Esophagus squamous epithelium (tissue), 4 donors: ENCODE data around the gene UGT1A5.

ENCODE experiments used
- POLR2A ChIP-seq, 4 donors: fragments of 450-650 bp; IDR thresholded peaks; one replicate each; pipeline ENCODE4 v1.6.1; 2017; ENCODE audit warnings: antibody characterized with exemption in 4 of 4, mild to moderate bottlenecking in 4 of 4, moderate library complexity in 3 of 4
- TF ChIP-seq, protein P1 (sequence below), 6 experiments: fragments of 450-650 bp in 4 of 6; fragments of 200-600 bp in 2 of 6; sonication (generic) in 2 of 6; IDR thresholded peaks; one replicate each; pipeline ENCODE4 v1.5.1; 2016 to 2019; ENCODE audit warnings: antibody characterized with exemption in 6 of 6, mild to moderate bottlenecking in 4 of 6, moderate library complexity in 4 of 6

DNA sequence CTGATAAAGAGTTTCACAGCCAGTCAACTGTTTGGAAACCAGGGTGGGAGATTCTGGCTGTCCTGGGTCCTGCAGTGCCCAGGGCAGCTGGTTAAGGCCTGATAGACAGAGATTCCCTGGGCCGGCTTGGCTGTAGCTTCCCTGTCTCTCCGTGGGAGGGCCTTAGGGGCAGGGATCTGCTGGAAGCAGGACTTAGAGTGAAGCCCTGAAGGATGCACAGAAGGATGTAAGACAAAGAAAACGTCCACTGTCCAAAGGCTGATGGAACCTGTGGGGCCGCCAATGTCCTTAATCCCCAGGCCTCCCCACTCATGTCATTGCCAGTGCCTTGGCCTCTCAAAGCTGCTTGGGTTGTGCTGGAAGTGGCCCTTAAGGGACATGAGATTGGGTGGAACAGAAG lies 98.4 kb downstream of the UGT1A5 start:
- TF ChIP-seq, protein P1, sequence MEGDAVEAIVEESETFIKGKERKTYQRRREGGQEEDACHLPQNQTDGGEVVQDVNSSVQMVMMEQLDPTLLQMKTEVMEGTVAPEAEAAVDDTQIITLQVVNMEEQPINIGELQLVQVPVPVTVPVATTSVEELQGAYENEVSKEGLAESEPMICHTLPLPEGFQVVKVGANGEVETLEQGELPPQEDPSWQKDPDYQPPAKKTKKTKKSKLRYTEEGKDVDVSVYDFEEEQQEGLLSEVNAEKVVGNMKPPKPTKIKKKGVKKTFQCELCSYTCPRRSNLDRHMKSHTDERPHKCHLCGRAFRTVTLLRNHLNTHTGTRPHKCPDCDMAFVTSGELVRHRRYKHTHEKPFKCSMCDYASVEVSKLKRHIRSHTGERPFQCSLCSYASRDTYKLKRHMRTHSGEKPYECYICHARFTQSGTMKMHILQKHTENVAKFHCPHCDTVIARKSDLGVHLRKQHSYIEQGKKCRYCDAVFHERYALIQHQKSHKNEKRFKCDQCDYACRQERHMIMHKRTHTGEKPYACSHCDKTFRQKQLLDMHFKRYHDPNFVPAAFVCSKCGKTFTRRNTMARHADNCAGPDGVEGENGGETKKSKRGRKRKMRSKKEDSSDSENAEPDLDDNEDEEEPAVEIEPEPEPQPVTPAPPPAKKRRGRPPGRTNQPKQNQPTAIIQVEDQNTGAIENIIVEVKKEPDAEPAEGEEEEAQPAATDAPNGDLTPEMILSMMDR (IDR thresholded peaks at IDR 0.05) = no peak
- TF ChIP-seq POLR2A (IDR thresholded peaks at IDR 0.05) = no peak
